Measurements from ENCODE around the gene FADS3.

Gene FADS3

GRCh38 chr11:61907282-61907681, 15.9 kb upstream of the FADS3 start:
- TF ChIP-seq ZFP30 (CRISPR knock-in tag; IDR thresholded peaks at IDR 0.05) (no peak), ISL1 (CRISPR knock-in tag; IDR thresholded peaks at IDR 0.05) (no peak), RARB (CRISPR knock-in tag; IDR thresholded peaks at IDR 0.05) (no peak), ZFP3 (CRISPR knock-in tag; IDR thresholded peaks at IDR 0.05) (no peak), ZNF70 (CRISPR knock-in tag; IDR thresholded peaks at IDR 0.05) (no peak)
- TF ChIP-seq, protein P1, sequence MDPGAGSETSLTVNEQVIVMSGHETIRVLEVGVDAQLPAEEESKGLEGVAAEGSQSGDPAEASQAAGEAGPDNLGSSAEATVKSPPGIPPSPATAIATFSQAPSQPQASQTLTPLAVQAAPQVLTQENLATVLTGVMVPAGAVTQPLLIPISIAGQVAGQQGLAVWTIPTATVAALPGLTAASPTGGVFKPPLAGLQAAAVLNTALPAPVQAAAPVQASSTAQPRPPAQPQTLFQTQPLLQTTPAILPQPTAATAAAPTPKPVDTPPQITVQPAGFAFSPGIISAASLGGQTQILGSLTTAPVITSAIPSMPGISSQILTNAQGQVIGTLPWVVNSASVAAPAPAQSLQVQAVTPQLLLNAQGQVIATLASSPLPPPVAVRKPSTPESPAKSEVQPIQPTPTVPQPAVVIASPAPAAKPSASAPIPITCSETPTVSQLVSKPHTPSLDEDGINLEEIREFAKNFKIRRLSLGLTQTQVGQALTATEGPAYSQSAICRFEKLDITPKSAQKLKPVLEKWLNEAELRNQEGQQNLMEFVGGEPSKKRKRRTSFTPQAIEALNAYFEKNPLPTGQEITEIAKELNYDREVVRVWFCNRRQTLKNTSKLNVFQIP (CRISPR knock-in tag; IDR thresholded peaks at IDR 0.05; ENCODE audit: borderline replicate concordance, low read depth): no peak
- TF ChIP-seq, protein P2, sequence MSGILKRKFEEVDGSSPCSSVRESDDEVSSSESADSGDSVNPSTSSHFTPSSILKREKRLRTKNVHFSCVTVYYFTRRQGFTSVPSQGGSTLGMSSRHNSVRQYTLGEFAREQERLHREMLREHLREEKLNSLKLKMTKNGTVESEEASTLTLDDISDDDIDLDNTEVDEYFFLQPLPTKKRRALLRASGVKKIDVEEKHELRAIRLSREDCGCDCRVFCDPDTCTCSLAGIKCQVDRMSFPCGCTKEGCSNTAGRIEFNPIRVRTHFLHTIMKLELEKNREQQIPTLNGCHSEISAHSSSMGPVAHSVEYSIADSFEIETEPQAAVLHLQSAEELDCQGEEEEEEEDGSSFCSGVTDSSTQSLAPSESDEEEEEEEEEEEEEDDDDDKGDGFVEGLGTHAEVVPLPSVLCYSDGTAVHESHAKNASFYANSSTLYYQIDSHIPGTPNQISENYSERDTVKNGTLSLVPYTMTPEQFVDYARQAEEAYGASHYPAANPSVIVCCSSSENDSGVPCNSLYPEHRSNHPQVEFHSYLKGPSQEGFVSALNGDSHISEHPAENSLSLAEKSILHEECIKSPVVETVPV (CRISPR knock-in tag; IDR thresholded peaks at IDR 0.05): no peak
- ATAC-seq: no peak

DNA sequence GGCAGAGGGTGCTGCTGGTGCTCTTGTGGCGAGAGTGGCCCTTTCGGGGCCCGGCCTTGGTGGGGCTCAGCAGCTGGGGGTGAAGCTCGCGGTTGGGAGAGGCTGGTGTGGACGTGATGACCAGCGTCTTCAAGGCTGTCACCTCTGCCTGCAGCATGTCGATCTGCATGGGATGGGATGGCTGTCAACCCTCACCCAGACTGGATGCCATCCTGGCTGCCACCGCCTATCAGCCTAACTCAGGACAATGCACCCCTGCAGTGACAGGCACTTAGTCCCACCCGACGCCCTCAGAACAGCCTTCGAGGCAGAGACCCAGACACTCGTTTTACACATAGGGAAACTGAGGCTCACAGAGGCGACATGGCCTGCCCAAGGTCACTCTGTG, 15.2 kb upstream of the FADS3 start:
- no peak for ATAC-seq
- no peak for TF ChIP-seq ZNF8 (CRISPR knock-in tag; IDR thresholded peaks at IDR 0.05)
- TF ChIP-seq ZNF70 (CRISPR knock-in tag; IDR thresholded peaks at IDR 0.05): no peak
- TF ChIP-seq ESRRG (CRISPR knock-in tag; IDR thresholded peaks at IDR 0.05): no peak
- no peak for TF ChIP-seq ZC3H10 (CRISPR knock-in tag; IDR thresholded peaks at IDR 0.05)
- TF ChIP-seq TOX (CRISPR knock-in tag; IDR thresholded peaks at IDR 0.05; ENCODE audit: borderline replicate concordance): no peak
- TF ChIP-seq PPARA (CRISPR knock-in tag; IDR thresholded peaks at IDR 0.05; ENCODE audit: borderline replicate concordance): no peak
- TF ChIP-seq GLIS3 (CRISPR knock-in tag; IDR thresholded peaks at IDR 0.05): no peak
- TF ChIP-seq, protein P1 (CRISPR knock-in tag; IDR thresholded peaks at IDR 0.05; ENCODE audit: borderline replicate concordance, low read depth): no peak
- no peak for TF ChIP-seq ISL1 (CRISPR knock-in tag; IDR thresholded peaks at IDR 0.05)
- TF ChIP-seq, protein P2 (CRISPR knock-in tag; IDR thresholded peaks at IDR 0.05): no peak
- no peak for TF ChIP-seq ZFP30 (CRISPR knock-in tag; IDR thresholded peaks at IDR 0.05)
- TF ChIP-seq SNAI2 (CRISPR knock-in tag; IDR thresholded peaks at IDR 0.05): no peak
- no peak for TF ChIP-seq ZFP3 (CRISPR knock-in tag; IDR thresholded peaks at IDR 0.05)
- no peak for TF ChIP-seq PATZ1 (CRISPR knock-in tag; IDR thresholded peaks at IDR 0.05; ENCODE audit: borderline replicate concordance)
- no peak for TF ChIP-seq ARNTL (CRISPR knock-in tag; IDR thresholded peaks at IDR 0.05; ENCODE audit: borderline replicate concordance, low read depth)
- no peak for TF ChIP-seq BACH2 (CRISPR knock-in tag; IDR thresholded peaks at IDR 0.05; ENCODE audit: borderline replicate concordance)
- no peak for TF ChIP-seq TSHZ2 (CRISPR knock-in tag; IDR thresholded peaks at IDR 0.05)
